HG02870 (cell line): ENCODE measurements around the gene RAB11A.

Experiments used
- ATAC-seq: cut with Tn5 transposase; IDR thresholded peaks from one replicate; pipeline ENCODE4 v1.9.1; 2021; ENCODE audit warnings: mild to moderate bottlenecking, moderate library complexity; ENCODE audit not compliant: unreplicated experiment

The RAB11A gene

DNA sequence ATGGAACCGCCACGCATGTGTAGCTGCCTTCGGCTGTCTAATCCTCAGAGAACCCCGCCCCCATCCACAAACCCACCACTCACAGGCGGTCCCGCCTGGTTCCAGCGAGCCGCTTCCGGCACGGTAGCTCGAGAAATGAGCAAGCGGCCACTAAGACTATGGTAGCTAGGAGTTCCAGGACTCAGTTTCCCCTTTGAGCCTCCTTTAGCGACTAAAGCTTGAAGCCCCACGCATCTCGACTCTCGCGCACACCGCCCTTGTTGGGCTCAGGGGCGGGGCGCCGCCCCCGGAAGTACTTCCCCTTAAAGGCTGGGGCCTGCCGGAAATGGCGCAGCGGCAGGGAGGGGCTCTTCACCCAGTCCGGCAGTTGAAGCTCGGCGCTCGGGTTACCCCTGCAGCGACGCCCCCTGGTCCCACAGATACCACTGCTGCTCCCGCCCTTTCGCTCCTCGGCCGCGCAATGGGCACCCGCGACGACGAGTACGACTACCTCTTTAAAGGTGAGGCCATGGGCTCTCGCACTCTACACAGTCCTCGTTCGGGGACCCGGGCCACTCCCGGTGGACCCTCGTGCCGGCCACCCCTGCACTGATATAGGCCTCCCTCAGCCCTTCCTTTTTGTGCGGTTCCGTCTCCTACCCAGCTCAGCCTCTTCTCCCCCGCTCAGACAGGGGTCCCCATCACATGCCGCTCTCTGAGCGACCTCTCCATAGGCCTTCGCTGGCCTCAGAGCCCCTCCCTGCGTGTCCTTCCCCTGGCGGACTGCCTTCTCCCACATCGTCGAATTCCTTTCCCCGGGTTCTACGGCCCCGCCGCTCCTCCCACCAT is at the start of gene RAB11A:
RAB11A (plus strand) TSS at position 366 of the 828 bp plus-strand sequence; CDS start at position 461, 95 bp downstream.
- ATAC-seq = peak; percentile 84

DNA sequence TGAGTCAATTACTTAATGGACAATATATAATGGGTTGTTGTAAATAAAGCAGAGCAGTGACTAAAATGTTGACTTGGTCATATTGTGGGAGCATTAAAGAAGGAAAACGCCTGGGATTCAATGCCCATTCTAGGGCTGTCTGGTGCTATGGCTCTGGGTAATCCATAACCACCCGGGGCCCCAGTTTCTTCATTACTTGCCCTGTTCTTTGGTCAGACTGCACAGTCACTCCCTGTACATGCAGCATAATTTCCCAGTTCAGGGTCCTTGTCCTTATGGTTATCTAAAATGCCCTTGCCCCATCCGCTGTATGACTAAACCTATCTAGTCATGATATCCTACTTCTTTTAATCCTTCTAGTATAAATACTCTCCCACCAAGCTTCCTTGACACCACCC is 49.7 kb upstream of the RAB11A start:
- ATAC-seq = no peak

DNA sequence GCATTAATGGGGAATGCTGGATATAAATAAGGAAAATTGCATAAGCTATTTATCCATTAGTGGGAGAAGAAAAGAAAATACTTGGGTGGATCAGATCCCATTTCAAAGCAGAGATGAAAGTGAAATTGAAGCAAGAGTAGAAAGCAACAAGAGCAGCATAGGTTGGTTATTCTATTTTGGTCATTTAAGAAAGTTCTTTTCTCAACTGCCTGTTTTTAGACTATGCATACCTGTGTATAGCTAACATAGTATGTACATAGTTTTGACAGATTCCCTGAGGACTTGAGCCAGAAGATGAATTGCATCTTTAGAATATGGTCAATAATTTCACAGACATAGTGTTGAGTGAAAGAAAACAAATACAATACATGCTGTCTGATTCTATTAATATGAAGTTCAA is 48.2 kb upstream of the RAB11A start:
- ATAC-seq = no peak

DNA sequence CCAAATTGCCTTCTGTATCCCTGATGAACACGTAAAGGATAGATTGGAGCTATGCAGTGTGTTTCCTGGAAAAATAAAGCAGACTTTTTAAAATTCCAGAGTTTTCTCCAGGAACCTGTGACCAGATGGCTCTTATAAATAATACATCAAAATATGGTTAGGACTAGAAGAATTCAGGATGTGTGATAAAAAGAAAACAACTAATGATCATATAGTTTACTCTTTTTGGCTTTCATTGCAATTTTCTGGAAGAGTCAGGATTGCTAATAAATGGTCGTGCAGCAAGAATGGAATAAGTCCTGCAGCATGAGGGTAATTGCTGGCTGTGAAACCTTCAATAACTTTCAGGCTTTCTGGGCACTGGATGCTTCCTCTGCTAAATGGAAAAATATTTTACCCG is 47.0 kb upstream of the RAB11A start:
- no peak for ATAC-seq

DNA sequence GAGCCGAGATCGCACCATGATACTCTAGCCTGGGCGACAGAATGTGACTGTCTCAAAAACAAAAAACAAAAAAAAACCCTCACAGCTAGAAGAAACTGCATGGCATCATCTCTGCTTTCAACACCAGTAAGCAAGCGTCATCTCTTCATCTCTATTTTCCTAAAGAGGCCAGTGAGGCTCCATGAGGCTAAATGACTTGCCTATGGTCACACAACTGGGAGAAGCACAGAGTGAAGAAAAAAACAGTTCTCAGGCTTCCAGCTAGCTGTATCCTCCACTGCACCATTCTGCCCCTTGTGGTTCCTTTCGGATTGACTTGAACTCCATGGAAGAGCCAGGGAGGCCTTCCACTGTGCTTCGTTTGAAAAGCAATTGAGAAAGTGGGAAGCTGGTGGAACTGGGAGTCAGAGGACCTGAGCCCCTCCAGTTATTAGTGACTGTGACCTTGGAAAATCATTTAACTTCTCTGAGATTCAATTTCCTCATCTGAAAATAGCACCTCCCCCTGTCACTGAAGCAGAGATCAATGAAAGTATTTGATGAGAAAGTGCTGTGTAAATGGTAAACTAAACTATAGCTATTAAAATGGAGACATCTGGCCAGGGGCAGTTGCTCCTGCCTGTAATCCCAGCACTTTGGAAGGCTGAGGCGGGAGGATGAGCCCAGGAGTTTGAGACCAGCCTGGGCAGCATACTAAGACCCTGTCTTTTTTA is 45.1 kb upstream of the RAB11A start:
- ATAC-seq = no peak

DNA sequence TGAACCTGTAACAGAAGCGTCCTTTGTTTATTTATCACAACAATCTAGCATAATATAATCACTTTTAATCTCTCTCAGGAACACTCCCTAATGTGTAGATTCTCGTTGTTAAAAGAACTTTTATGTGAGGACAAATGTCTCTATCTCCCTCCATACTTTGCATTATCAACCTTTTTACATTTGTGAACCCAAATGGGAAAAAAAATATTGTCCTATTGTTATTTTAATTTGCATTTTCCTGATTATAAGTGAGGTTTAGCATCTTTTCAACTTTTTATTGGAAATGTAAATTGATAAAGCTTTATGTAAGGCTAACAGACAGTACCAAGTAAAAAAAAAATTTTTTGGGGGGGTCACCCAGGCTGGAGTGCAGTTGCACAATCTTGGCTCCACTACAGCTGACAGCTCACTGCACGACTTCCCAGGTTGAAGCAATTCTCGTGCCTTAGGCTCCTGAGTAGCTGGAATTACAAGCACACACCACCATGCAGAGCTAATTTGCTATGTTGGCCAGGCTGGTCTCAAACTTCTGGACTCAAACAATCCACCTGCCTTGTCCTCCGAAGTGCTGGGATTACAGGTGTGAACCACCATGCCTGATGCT is 44.2 kb upstream of the RAB11A start:
- no peak for ATAC-seq

DNA sequence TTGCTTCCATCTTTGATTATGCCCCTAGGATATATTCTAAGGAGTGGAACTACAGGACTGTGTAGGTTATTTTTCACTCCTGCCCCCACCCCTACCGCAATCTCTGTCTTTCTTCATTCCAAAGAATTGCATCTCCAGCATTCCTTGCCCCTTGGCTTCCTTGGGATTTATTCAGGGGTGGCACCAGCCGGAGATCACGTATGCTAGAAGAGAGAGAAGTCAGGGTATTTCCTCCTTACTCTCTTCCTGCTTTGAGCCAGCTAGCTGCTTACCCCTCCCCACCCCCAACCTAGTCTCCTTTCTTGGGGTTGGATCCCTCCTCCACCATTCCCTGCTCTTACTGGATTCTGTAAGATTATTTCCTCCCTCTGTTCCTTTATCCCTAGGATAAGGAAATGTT is 42.2 kb upstream of the RAB11A start:
- no peak for ATAC-seq

DNA sequence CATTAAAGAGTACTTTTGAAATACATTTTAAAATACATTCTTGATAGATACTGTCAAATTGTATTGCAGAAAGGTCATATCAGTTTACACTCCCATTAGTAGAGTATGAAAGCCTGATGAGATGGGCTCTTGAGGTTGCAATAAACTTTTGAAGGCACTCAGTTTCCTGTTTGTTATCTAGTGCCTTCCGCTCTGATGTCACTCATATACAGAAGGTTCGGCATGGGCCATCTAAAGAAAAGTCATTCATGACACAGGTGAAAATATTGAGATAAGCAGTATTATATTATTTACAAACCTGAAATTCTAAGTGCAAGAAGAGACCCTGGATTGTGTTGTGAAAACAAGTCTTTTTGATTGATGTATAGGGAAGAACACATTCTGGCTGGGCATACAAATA is 40.7 kb upstream of the RAB11A start:
- no peak for ATAC-seq

DNA sequence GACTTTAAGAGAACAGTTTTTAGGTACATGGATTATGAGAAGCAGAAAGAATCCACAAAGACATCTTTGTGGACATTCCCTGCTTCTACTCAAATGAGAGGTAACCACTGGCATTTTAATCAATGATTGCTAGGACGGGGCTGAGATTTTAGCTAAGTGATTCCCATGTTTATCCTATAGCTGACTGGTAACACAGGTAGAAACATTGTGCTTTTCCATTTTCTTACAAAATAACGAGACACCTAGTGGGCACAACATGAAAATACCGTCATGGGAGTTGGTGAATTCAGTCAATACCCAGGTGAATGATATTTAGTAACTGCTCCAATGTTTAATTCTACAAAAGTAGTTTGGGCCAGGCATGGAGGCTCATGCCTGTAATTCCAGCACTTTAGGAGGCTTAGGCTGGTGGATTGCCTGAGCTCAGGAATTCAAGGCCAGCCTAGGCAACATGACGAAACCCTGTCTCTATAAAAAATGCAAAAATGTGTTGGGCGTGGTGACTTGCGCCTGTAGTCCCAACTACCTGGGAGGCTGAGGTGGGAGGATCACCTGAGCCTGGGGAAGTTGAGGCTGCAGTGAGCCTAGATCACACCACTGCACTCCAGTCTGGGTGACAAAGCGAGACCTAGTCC is 40.0 kb upstream of the RAB11A start:
- ATAC-seq = no peak

DNA sequence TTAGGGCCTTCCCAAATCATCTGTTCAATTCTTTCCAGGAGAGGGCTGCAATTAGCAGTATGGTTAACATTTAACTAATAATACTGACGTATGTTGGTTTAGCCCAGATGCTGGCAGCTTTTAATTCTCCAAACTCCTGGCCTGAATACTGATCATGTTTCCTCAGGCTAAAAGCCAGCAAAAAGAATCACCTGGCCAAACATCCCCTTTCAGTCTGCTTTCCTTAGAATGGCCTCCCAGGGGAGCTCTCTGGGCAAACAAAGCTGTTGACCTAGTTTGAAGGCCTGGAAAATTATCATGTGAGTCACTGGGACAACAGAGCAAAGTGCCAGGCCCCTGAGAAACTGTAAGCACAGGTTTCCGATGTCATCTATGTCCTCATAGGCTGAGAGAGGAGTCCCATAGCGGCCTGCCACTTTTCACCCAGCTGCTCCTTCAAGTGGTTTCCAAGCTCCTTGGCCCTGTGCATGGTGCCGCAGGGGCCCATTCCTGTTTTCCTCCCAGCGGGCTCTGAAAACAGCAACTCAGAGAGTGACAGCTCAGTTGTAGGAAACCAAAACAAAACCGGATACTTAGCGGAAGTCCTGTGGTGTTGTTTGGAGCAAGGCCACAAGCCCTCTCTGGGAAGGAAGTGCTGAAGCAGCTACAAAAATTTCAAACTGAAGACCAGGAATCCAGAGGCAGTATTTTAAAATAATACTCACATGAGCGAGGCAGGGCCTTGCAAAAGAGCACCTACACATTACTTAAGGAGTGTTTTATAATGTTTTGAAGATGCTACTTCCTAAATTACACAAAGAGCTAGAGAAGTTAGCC is 36.5 kb upstream of the RAB11A start:
- ATAC-seq = no peak

DNA sequence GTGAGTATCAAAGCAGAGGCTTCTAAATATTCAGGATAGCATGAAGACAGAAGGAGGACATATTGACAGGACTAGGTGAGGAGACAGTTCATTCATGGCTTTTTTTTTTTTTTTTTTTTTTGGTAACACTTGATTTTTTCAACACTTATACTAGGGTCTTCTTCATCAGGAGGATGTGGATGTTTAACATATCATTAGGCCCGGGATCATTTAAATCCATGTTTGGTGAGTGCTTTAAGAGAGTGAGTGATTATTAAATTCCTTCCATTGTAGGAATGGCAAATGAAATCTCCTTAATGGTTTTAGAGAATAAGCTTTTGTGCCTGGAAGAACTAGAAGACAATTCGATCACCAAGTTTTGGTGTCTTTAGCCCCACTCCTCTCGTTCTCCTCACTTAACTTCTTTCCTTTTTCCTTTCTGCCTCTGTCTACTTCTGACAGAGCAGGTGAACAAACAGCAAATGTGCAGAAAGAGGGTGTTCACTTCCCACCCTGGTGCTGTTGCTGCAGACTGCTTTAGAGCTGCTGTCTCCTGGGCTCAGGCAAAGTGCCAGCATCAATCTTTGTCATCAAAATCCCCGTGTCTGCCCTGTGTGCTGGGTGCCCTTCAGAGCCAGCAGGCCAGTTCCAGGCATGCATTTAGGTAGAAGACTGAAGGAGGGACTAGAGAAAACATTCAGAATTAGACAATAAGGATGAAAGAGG is 35.6 kb upstream of the RAB11A start:
- ATAC-seq = no peak

DNA sequence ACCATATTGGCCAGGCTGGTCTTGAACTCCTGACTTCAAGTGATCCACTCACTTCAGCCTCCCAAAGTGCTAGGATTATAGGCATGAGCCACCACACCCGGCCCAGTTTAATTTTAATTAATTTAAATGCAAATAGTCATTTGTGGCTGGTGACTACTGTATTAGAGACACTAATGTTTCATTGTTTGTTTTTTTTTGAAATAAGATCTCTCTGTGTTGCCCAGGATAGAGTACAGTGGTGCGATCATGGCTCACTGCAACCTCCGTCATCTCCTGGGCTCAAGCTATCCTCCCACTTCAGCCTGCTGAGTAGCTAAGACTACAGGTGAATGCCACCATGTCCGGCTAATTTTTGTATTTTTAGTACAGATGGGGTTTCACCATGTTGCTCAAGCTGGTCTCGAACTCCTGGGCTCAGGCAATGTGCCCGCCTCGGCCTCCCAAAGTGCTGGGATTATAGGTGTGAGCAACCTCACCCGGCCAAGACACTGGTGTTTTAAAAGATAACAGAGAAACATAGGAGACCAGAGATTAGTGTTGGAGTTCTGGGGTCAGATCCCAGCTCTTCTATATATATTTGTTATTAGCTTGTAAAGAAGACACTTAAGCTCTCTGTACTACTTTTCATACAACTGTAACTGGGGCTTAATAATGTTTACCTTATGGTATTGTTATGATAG is 34.5 kb upstream of the RAB11A start:
- ATAC-seq = no peak

DNA sequence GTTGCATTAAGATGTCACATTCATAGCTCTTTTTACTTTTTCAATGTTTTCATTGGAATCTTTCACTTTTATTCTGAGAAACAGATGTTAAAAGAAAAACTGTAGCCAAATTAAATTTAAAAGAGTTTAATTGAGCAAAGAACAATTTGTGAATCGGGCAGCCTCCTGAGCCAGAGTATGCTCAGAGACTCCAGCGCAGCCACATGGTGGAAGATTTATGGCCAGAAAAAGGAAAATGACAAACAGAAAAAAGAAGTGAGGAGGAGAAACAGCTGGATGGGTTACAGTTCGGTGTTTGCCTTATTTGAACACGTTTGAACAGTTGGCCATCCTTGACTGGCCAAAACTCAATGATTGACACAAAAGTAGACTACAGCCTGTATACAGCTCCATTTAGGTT is 33.8 kb upstream of the RAB11A start:
- ATAC-seq = no peak

DNA sequence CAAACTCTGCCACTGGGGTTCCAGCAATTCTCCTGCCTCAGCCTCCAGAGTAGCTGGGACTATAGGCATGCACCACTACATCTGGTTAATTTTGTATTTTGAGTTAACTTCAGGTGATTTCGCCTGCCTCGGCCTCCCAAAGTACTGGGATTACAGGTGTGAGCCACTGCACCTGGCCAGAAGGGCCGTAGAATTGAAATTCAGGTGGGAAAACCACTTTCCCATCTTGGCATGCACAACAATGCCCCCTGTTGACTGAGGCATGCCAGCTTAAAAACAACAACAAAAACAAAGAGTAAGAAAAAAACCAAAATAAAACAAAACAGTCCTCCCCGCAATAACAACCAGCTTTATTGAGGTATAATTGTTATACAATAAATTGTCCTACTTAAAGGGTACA is 32.6 kb upstream of the RAB11A start:
- no peak for ATAC-seq

DNA sequence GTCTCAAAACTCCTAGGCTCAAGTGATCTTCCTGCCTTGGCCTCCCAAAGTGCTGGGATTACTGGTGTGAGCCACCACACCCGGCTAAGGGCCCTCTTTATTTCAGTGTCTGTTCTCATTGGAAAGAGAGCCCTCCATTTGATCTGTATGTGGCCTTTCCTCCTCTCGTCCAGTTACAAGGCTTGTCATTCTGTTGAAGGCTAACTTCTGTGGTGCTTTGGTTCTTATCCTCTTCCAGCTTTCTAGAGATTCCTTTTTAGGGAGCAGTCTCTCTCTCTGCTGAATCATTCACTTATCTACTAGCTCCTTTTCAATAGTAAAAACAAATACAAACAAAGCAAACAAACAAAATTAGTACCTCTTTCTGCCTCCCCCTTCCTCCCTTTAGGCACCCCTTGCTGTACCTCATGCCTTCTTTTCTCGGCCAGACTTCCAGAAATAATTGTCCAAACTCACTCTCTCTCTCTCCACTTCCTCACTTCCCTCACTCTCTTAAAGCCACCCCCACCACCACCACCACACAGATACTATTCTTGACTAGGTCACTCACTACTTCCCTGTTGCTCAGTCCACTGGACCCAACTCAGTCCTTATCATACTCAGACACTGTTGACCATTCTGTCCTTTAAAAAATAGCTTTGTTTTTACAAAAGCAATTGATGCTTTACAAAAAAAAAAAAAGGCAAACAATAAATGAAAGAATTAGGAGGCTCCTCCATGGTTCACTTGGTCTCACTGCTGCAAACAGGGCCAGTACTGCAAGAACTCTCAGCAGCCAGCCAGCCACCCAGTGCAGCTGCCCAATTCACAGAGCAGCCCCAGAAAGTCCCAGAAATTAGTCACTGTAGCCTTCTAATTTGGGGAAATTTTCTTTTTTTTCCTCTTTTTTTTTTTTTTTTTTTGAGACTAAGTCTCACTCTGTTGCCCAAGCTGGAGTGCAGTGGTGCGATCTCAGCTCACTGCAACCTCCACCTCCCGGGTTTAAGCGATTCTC is 31.7 kb upstream of the RAB11A start:
- ATAC-seq = no peak

DNA sequence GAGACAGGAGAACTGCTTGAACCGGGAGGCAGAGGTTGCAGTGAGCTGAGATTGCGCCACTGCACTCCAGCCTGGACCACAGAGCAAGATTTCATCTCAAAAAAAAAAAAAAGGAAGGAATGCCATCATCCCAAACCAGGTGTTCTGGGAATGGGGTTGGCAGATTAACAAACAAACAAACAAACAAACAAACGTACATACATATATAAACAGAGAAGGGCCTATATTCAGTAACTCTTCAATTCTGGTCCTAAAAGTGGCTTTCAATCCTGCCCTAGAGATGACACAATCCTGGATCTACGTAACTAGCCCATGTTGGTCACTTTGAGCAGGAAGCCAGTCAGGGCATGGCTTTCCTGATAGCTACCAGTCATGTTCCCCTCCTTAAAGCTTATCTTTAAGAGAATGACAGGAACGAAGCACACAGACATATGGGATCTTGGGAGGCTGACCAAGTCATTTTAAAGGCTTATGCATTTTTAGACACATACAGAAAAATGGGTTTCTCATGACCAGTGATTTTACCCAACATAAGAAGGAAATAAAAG is 29.9 kb upstream of the RAB11A start:
- no peak for ATAC-seq

DNA sequence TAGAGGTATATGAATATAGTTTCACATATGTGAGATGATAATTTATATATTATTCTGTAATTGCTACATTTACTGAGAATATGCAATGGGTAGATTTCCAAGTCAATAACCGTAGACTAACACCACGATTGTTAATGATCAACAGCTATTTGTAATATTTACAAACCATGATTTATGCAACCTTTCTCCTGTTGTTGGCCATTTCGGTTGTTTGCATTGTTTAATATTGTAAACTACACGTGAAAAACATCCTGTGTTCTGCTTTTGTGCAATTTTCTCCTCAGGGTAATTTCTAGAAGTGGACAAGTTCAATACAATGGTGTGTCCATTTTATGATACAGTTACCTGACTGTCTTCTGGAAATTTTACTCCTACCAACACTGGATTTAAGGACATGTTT is 29.3 kb upstream of the RAB11A start:
- no peak for ATAC-seq
